Islet of Langerhans (tissue), 1 donor: Measurements from ENCODE around the gene PRPF19.

ENCODE experiments used
- FAIRE-seq: peaks from one replicate; lab custom pipeline; 2011; peaks lifted over from hg19 to GRCh38; lab: Jason Lieb, UNC

Gene PRPF19

DNA sequence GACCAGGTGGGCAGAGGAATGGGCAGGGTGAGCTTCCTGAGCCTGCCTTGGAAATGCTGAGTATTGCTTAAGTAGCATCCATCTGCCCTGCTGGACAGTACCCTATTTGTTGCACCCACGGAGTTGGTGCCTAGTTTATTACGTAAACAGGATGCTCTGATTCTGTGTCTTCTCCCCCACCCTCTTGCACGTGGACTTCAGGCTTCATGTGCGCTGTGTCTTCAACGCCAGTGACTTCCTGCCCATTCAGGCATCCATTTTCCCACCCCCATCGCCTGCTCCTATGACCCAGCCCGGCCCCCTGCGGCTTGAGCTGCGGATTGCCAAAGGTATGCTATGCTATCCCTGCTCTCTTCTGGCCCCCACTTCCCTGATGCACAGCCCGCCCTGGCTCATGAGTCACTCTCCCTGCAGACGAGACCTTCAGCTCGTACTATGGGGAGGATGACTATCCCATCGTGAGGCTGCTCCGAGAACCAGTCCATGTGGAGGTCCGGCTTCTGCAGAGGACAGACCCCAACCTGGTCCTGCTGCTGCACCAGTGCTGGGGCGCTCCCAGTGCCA lies 33.3 kb downstream of the PRPF19 start:
- FAIRE-seq = no peak

- no peak for FAIRE-seq
Observed at GRCh38 chr11:60872124-60872960, 34.0 kb downstream of the PRPF19 start.

DNA sequence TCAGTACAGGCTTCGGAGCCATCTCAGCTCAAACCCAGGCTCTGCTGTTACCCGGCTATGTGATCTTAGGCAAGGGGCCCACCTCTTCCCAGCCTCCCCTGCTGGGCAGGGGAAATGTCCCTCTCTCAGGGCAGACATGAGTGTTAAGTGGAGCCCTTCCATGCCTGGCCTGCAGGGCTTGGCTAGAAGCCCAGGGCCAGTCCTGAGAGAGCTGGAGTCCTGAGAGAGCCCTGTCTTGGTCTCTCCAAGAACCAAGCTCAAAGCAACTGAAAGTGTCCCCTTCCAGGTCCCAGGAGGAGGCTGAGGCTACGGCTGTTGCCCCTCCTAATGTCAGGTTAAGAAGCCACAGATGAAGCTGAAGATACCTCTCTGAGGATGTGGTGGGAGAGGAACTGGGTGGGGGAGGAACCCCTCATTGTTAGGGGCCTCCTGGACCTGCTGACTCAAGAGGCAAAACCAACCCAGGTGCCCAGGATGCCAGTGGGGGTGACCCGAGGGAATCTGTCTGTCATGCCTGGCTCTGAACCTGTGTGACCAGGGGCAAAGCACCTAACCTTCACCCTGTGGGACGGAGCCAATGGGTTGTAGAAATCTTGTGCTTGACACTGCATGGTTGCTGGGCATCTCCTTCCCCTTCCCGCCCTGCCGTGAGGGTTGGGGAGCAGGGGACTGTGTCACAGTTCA lies 34.9 kb downstream of the PRPF19 start:
- no peak for FAIRE-seq

DNA sequence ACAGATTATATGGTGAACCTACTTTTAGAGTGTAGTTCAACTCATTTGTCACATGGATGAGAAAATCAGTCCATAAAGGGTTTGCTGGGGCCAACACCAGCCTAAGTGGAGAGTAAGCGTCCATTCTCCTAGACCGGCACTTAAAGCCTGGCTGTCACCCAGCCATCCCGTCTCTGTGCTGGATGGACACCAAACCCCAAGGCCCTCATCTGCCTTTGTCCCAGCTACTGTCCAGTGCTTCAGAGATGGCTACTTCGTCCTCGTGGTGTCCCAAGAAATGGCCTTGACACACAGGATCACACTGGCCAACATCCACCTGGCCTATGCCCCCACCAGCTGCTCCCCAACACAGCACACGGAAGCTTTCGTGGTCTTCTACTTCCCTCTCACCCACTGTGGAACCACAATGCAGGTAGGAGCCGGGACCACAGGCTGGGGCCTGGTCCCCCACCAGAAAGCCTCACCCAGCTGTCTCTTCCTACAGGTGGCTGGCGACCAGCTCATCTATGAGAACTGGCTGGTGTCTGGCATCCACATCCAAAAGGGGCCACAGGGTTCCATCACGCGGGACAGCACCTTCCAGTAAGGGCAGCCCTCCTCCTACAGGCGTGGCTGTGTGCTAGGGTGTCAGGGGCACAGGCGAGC lies 35.5 kb downstream of the PRPF19 start:
- no peak for FAIRE-seq

GRCh38 chr11:60870276-60870675 lies 36.1 kb downstream of the PRPF19 start:
- FAIRE-seq = peak; percentile 82

GRCh38 chr11:60869451-60869825 lies 36.9 kb downstream of the PRPF19 start:
- FAIRE-seq = no peak

DNA sequence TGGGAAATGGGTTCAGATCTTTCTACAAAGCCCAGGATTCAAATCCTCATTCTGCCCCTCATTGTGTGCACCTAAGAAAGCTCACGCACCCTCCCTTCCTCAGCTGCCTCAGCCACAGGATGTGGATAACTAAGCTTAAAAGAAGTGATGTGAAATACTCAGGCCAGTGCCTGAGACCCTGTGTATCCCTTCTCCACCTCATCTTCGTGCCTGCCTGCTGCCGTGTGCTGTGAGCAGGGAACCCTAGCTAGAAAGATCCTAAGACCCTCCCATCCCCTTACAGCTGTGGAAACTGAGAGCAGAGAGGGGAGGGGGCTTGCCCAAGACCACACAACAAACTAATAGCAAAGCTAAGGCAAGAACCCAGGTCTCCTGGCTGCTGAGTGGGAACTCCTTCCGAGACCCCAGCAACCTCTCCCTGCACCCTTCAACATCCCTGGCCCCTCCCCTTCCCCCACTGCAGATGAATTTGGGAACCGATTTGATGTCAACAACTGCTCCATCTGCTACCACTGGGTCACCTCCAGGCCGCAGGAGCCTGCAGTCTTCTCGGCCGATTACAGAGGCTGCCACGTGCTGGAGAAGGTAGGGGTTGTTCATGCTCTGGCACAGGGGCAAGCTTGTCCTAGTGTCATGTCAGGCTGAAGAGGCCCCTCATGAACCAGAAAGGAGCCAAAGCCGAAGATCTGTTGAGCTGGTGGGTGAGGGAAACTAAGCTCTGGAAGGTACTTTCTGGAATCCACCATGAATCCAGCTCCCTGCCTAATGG lies 37.5 kb downstream of the PRPF19 start:
- FAIRE-seq = no peak

DNA sequence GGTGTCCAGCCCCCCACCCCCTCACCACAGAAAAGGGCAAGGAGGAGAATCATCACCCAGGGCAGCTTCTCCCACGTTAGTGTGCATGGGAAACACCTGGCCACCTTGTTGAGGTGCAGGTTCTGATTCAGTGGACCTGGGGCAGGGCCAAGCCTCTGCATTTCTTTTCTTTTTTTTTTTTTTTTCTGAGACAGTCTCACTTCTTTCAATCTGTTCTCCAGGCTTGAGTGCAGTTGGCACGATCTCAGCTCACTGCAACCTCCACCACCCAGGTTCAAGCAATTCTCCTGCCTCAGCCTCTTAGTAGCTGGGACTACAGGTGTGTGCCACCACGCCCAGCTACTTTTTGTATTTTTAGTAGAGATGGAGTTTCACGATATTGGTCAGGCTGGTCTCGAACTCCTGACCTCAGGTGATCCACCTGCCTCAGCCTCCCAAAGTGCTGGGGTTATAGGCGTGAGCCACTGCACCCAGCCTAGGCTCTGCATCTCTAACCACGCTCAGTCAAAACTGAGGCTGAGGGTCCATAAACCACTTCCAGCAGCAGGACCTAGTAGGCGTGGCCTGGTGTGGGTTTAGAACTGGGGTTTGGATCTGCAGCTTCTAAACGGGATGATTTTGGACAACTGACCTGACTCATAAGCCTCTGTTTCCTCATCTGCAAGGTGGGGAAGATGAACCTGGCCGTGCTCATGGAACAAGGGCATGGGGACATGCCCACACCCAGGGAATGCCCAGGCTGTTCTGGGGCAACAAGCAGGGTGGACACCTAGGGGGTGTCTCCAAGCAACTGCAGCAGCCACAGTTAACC lies 38.3 kb downstream of the PRPF19 start:
- no peak for FAIRE-seq

- no peak for FAIRE-seq
Observed at GRCh38 chr11:60866911-60867870, 39.2 kb downstream of the PRPF19 start, which contains the start of gene ZP1. Gene ZP1, plus strand, starts transcription at chr11:60867542. Its CDS starts 20 bp downstream, at chr11:60867562.

- no peak for FAIRE-seq
Observed at GRCh38 chr11:60864856-60865513, 41.4 kb downstream of the PRPF19 start.

DNA sequence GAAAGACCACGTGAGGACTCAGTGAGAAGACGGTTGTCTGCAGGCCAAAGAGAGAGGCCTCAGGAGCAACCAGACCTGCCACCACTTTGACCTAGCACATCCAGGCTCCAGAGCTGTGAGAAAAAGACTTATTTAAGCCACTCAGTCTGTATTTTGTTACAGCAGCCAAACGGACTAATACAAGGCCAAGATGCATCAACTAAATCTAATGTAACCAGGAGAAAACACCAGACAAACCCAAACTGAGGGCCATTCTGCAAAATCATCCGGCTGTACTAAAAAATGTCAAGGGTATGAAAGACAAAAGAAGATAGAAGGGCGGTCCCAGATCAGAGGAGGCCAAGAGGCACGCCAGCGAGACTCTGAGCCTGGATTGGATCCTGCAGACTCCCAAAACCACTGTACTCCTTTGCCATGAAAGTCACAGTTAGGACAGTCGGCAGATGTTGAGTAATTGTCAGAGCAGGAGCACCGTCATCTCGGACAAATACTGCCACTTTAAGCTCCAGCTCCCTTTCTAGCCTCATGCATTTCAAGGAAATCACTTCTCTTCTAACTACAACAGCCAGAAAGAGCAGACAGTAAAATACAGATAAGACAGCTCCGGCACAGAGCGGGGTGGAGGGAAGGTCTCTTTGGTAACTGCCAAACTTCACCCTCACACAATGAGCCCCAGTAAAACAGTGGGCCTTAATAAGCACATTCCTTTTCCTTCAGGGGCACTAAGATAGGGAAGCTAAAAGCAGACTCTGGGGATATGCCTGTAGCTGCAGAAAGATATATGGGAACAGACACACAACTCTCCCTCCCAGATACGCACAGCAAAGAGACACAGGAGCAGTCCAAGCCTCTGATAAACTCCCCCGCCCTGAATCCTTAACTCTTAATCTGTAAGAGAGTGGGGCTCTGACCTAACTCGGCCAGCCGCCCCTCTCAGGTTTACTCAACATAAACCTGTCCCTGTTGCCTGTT lies 42.5 kb downstream of the PRPF19 start:
- no peak for FAIRE-seq

- FAIRE-seq = no peak
Observed at GRCh38 chr11:60862171-60862570, 44.2 kb downstream of the PRPF19 start.

GRCh38 chr11:60860943-60861342 lies 45.4 kb downstream of the PRPF19 start:
- no peak for FAIRE-seq

DNA sequence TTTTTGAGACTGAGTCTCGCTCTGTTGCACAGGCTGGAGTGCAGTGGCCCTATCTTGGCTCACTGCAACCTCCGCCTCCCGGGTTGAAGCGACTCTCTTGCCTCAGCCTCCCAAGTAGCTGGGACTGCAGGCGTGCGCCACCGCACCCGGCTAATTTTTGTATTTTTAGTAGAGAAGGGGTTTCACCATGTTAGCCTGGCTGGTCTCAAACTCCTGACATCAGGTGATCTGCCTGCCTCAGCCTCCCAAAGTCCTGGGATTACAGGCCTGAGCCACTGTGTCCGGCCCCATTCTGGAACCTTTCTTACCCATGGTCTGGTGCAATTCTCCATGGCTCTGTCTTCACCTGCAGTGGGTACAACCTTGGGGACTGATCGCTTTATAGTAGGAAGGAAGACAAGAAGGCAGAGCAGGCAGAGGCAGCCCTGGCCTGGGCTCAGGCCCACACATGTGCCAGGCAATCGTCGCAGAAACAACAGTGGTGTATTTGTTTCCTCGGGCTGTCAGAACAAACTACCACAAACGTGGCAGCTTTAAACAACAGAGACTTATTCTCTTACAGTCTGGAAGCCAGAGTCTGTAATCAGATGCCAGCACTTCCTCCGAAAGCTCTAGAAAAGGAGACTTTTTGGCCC lies 46.7 kb downstream of the PRPF19 start:
- no peak for FAIRE-seq

GRCh38 chr11:60858731-60859464 lies 47.5 kb downstream of the PRPF19 start:
- no peak for FAIRE-seq

DNA sequence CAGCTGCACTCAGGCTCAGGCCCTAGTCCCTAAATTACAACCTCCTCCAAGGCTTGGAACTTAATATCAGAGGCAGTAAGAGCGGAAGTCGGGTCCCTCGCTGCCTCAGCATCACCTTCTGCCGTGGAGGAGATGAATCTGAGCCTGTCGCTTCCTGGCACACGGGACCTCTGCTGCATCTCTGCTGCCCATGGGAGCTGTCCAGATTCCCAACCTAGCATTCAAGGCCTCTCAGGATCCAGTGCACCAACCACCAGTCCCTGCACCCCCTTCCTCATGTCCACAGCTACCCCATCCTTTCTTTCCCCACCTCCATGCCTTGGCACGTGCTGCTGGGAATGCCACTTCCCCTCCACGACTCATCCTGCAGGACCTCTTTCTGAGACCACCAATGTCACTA lies 48.1 kb downstream of the PRPF19 start:
- no peak for FAIRE-seq
